Measurements from ENCODE around the gene ANGPTL5.
"Not testable (repeated sequence)": the region's sequence is repeated elsewhere in the genome, so short reads cannot be mapped to it uniquely, and the experiment has no call there.

ANGPTL5 gene

DNA sequence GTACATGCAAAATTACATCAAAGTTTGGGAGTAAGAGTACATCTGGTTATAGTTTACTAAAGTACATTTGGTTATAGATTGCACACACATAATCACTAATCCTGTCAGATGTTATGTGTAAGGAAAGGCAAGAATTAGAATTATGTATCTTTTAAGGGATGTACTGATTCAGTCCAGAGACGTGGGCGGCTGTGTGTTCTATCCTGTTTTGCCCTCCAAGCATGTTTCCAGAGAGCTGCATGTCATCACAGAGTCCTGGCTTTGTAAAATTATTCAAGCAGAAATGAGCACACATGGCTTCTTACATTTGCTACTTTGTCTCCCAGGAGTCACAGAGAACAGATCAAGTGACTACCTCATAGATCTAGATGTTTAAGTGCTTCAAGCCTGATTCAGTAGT is 34.7 kb downstream of the ANGPTL5 start:
- no peak for DNase-seq

DNA sequence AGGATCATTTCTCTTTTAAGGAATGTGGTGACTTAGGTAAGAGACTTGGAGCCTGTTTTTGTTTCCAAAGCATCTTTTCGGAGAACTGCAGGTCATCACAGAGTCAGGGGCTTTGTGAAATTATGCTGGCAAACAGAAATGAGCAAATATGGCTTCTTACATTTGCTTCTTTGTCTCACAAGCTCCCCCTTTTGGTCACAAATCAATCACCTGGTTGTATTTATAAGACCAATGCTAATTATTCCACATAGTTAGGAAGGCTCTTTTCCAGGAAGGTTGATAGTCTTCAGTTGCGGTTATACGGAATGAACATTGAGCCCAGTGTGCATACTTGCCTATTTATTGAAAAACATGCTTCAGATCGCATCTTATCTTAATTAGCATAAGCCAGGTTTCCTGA is 36.1 kb downstream of the ANGPTL5 start:
- DNase-seq: no peak

DNA sequence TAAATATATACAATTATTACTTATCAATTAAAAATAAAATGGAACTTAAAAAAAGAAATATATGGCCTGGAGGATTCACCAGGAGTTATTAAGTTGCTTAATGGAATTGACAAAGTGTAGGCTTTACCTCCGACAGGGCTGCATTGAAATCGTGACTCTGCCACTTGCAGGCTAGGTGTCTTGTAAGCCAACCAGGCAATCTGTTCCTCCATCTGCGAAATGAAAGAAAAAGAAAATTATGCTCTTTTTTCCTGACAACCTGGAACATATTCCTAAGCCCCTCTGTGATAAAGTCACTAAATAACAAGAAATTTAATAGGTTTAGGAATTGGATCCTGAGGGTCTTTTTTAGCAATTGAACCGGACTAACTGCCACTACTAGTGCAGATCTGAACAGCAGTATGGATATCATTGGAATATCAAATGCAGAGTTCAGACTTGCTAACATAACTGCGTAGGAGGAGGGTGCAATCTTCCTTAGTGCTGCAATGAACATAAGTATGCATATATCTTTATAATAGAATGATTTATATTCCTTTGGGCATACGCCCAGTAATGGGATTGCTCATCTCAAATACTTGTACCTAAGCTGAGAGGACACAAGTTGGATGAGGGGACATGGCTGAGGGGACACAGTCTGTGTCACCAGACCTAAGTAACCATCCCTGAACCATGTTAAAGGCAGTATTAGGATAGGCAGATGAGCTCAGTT is 44.0 kb downstream of the ANGPTL5 start:
- no peak for DNase-seq

DNA sequence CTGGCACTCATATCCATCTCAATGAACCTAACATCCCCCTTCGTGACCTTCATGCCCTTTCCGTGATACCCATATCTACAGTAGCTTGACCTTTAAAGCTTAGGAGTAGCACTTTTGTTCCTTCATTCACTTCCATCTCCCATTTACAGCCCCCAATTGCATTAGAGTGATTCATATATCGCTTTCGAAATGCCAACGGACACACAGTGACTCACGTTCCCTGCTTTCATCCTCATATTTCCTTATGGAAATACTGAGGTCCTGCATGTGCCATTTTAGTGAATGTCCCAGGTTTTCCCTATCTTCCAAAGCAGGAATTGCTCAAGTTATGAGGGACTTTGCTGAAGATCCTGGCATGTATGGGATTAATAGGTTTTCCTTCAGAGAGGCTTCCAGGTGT is 45.8 kb downstream of the ANGPTL5 start:
- no peak for DNase-seq

DNA sequence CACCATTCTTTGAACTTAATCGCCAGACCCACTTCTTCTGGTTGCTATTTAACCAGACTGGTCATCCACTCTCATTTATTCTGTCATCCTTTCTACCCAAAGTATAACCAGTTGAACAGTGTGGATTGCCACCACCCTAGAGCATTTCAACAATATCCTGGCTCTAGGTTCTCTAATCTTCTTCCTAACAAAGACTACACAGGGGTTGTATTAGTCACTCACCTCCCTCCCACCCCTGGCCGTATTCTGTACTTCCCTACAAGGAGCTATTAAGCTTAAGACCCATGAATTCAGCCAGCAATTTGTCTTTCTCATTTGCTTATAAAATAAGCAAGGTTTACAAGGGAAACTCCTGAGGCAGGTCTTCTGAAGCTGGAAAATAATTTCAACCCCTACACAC is 48.4 kb downstream of the ANGPTL5 start:
- no peak for DNase-seq

DNA sequence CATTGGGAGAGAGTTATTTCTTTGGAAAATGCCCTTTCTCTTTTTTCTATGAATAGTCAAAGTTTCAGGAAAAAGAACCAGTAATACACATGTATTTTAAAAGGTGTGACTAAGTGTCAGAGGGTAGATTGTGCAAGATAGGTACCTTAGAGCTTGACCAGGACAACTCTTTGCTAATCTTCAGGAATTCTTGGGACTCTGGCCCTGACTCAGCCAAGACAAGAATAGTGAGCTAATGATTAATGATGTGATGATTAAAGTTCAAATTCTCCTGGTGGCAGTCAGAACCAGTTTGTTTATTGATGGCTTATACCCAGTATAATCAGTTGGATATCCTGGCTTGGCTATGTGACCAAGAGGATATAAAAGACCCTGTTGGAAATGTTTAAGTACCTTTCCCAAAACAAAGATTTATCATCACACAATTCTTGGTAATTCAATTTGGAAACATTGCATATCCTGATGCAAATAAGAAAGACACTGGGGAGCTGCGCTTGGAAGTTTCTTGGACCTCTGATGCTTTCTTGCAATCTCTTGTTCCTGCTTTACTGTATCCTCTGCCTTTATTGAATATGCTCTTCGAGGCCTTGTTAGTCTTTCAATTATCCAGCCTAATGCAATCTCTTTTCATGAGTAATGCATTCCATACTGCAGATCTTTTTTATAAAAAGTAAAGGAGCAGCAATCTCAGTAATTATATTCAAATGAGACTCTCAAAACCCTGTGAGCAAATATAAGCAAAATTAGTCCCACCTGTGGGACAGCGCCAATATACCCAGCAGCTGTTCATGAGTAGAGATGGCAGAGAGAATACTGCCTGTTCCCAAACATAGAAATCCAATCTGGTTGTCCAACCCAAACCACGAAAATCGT is 49.5 kb downstream of the ANGPTL5 start:
- DNase-seq: no peak

DNA sequence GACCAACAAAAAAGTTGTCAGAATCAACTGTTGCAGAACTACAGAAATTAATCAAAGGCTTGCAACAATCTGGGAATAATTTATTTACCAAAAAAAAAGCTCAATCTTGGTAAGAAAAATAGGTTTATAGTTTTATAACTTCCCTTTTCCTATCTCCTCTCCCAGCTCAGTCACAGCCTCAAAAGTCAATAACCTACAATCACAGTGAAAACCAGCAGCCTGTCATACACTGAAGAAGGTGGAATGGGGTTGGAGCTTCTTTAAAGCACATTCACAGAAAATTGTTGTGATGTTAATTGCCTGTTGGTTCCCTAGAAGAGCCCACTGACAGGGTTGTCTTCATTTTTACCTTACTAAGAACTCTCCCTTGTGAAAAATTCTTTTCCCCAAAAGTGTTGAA is 52.2 kb downstream of the ANGPTL5 start:
- no peak for DNase-seq

DNA sequence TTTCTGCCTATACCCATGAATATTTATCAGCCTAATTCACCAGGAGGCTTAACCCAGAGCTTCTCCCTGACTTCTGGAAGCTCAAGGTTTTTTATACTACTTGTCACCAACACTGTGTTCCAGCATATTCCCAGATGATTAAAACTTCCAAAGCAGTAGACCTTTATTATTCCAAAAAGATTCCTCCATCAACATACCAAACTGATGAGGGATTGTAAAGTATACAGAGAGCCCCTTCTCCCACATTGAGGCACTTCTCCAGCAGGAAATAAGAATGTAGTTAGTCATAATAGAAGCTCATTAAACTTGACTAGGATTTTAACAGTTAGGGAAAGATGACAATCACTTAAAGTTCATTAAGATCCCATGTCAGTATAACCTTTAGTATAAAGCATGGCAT is 53.0 kb downstream of the ANGPTL5 start:
- DNase-seq: no peak

DNA sequence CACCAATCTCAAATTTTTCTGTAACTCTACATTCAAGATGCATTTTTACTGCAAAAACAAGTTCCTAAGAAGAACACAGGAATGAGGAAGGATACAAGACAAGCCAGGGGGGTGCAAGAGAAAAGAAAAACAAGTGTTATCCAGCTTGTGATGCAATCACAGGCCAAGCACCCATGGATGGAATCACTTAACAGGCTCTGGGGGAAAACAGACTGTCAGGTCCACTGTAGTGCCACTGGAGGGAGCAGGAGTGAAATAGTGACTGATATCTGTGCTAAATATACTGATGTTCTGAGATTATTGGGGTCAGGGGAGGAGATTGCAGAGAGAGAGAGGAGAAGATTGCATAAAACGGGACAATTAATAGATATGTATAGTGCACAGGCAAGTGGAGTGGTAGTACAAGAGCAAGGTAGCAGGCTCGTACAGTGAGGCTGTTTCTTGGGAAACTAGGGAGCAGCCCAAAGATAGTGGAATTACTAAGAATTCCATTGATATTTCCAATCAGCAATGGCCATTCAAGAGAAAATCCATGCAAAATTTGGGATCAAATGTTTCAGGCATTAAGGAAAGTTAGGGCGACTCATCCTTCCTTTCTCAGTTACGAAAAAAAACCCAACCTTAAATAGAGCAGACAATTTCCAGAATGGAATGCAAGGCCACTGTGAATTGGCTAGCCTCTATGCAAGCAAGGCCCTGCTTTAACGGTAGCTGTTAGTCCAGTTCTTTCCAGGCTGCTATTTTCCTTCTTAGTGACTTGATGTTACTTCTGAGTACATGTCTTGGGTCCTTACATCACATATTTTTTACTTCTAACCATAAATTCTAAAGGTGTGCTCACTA is 53.7 kb downstream of the ANGPTL5 start:
- DNase-seq: no peak

DNA sequence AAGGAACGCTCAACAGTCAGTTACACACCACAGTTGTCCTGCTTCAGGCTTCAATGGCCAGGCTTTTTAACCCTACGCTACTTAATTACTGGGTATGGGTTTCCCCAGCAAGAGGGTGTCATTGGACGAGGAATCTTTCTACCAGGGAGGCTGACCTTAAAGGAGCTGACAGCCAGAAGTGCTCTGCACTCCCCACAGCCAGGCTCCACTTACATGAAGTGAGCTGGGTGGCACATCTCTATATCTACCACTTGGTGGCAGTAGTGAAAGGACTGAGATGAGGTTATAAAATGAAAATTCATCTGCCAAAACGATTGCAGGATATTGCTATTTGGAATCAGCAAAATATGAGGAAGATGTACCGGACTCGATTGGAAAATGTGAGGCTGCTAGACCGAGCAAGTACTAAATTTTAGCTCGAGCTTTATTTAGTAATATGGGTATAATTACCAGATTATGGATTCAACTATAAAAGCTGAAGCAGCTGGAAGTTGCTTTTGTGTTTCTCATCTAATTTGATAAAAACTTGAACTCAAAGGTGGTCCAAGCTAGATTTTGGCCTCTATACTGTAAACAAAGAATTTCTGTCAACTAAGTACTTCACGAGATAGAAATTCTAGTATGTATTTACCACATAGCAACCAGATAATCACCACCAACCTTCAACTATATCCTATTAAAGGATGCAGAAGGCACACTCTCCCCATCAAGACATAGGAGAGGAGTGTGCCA is 55.5 kb downstream of the ANGPTL5 start:
- DNase-seq: peak; percentile 7 to 20

DNA sequence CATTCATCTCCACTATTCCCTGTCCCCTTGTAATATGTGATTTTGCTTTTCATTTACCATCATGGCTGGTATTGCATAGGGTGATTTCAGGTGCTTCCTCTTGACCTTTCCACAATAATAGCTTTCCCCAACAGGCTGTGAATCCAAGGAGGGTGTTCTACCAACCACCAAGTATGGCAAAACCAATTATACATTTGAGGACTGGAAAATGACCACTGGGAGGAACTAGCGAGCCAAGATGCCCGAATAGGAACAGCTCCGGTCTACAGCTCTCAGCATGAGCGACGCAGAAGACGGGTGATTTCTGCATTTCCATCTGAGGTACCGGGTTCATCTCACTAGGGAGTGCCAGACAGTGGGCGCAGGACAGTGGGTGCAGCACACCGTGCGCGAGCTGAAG is 64.1 kb downstream of the ANGPTL5 start:
- DNase-seq: not testable (repeated sequence)

DNA sequence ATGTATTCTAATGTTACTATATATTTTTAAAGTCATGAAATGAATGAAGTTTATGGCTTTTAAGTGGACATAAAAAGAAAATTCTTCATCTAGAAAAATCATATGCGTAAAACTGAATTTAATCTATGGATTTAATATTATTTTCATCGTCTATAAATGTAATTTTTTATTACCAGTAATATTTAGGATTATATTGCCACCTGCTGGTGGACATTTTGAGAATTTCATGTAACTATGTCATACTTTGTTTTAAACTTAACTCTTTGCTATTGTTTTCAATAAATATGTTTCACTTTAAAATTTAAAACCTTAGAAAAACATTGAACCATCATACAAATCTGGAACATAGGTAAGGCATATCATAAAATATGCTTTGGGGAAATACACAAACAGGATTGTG is 68.1 kb downstream of the ANGPTL5 start:
- no peak for DNase-seq

DNA sequence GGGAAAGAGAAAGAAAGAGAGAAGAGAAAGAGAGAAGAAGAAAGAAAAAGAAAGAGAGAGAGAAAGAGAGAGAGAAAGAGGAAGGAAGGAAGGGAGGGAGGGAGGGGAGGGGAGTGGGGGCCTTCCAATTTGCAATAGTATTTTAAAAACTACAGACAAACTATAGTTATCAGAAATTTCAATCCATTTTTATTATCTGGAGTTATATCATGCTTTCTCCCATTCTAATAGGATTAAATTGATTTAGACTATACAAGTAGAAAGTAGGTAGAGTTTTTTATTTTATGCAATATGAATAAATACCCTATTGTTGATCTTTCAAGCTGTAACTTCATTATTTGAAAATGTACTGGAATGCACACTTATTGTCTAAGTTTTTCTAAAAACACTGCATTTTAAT is 71.7 kb downstream of the ANGPTL5 start:
- no peak for DNase-seq

DNA sequence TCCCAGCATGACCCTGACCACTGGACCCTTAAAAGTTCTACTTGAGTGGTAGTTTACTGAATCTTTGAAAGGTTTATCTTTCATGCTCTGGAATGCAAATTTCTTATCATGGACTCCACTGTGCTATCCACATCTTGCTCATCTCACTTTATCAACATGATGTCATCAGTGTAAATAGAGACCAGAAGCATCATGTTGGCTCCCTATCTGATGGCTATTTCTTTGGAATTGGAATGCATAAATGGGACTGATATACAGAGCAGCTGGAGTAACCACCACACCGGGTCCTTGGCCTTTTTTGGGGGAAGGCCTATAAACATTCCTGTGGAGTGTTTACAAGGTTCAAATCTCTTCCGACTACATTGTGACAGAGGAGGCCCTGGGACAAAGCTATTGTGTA is 75.6 kb downstream of the ANGPTL5 start:
- DNase-seq: no peak
